OCI-LY3 (cell line): ENCODE results near the gene CTSL.

Source experiments
- H2AFZ ChIP-seq: fragments of 200-600, 300-600 bp; shearing (Covaris generic); 2 replicates; pipeline ENCODE4 v1.6.0; 2014; ENCODE audit warnings: antibody characterized with exemption, low read depth, low read length
- H3K27ac ChIP-seq: fragments of 200-600, 300-600 bp; sonication (generic); 2 replicates; pipeline ENCODE4 v1.5.1; 2014; ENCODE audit warnings: mild to moderate bottlenecking, low read length, moderate library complexity, mixed read lengths
- H3K27me3 ChIP-seq: fragments of 200-600, 300-600 bp; sonication (generic); 2 replicates; pipeline ENCODE4 v1.6.1; 2014; ENCODE audit warnings: low read depth, low read length, mixed read lengths
- H3K36me3 ChIP-seq: fragments of 200-600, 300-600 bp; sonication (generic); replicated peaks from 2 replicates; pipeline ENCODE3; 2014; ENCODE audit warnings: low read depth, low read length, mixed read lengths
- H3K4me1 ChIP-seq: fragments of 300-600, 200-600 bp; sonication (generic); 2 replicates; pipeline ENCODE4 v1.6.1; 2014; ENCODE audit warnings: low read length, mixed read lengths
- H3K4me2 ChIP-seq: fragments of 200-600, 300-600 bp; sonication (generic); 2 replicates; pipeline ENCODE4 v1.6.1; 2014; ENCODE audit warnings: low read length, mixed read lengths
- H3K4me3 ChIP-seq: fragments of 300-600, 200-600 bp; sonication (generic); 2 replicates; pipeline ENCODE4 v1.5.1; 2014; ENCODE audit warnings: antibody characterized with exemption, mild to moderate bottlenecking, low read length, moderate library complexity
- H3K79me2 ChIP-seq: fragments of 300-600, 200-600 bp; shearing (Covaris generic); 2 replicates; pipeline ENCODE4 v1.6.1; 2014; ENCODE audit warnings: mild to moderate bottlenecking, low read length, mixed read lengths
- H3K9ac ChIP-seq: fragments of 300-600, 200-600 bp; shearing (Covaris generic); 2 replicates; pipeline ENCODE4 v1.6.0; 2014; ENCODE audit warnings: mild to moderate bottlenecking, low read length, moderate library complexity
- H3K9me3 ChIP-seq: fragments of 200-600, 300-600 bp; shearing (Covaris generic); 2 replicates; pipeline ENCODE4 v1.6.1; 2014; ENCODE audit warnings: low read length, mixed read lengths; ENCODE audit not compliant: insufficient read depth
- H4K20me1 ChIP-seq: fragments of 200-600, 300-600 bp; sonication (generic); 2 replicates; pipeline ENCODE4 v1.6.1; 2016; ENCODE audit warnings: low read length, mixed read lengths; ENCODE audit not compliant: insufficient read depth
- EZH2phosphoT487 ChIP-seq: fragments of 200-600 bp; shearing (Covaris generic); IDR thresholded peaks from 2 replicates; pipeline ENCODE4 v1.6.1; 2018; ENCODE audit warnings: antibody characterized with exemption, mixed run types, low read depth
- TF ChIP-seq, protein P1 (sequence below): fragments of 200-600, 300-600 bp; sonication (generic); IDR thresholded peaks from 2 replicates; pipeline ENCODE4 v1.5.1; 2014; ENCODE audit warnings: antibody characterized with exemption, low read length, low read depth

Gene CTSL

GRCh38 chr9:87701931-87702421, 23.9 kb upstream of the CTSL start:
- no peaks in the 10 kb centered on the region for H3K36me3 ChIP-seq
- no peaks in the 10 kb centered on the region for H4K20me1 ChIP-seq
- H3K79me2 ChIP-seq, result no peaks in the 10 kb centered on the region
- no peak for TF ChIP-seq EZH2phosphoT487
- TF ChIP-seq, protein P1, sequence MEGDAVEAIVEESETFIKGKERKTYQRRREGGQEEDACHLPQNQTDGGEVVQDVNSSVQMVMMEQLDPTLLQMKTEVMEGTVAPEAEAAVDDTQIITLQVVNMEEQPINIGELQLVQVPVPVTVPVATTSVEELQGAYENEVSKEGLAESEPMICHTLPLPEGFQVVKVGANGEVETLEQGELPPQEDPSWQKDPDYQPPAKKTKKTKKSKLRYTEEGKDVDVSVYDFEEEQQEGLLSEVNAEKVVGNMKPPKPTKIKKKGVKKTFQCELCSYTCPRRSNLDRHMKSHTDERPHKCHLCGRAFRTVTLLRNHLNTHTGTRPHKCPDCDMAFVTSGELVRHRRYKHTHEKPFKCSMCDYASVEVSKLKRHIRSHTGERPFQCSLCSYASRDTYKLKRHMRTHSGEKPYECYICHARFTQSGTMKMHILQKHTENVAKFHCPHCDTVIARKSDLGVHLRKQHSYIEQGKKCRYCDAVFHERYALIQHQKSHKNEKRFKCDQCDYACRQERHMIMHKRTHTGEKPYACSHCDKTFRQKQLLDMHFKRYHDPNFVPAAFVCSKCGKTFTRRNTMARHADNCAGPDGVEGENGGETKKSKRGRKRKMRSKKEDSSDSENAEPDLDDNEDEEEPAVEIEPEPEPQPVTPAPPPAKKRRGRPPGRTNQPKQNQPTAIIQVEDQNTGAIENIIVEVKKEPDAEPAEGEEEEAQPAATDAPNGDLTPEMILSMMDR, result no peak
- H3K9me3 ChIP-seq, result no peaks in the 10 kb centered on the region
- no peak overlapping the region for H2AFZ ChIP-seq
- no peak overlapping the region for H3K9ac ChIP-seq
- no peak overlapping the region for H3K4me3 ChIP-seq
- H3K4me2 ChIP-seq, result no peak overlapping the region
- no peaks in the 10 kb centered on the region for H3K4me1 ChIP-seq
- H3K27ac ChIP-seq, result no peak overlapping the region
- H3K27me3 ChIP-seq, result no peaks in the 10 kb centered on the region

DNA sequence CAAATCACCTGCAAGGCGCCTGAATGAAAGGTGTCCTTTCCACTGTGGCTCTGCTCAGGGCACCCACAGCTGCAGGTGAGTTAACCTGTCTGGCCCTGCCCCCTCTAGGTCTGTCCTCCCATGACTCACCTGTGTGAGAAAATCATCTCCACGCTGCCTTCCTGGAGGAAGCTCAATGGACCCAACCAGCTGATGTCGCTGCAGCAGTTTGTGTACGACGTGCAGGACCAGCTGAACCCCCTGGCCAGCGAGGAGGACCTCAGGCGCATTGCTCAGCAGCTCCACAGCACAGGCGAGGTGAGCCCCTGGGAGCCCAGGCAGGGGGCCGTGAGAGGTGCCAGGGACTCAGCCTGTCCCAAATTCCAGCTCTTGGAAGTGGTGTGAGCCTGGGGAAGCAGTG, 23.0 kb upstream of the CTSL start:
- Histone ChIP-seq H3K36me3 (no peaks in the 10 kb centered on the region), H3K9ac (no peak overlapping the region), H3K27ac (no peak overlapping the region)

DNA sequence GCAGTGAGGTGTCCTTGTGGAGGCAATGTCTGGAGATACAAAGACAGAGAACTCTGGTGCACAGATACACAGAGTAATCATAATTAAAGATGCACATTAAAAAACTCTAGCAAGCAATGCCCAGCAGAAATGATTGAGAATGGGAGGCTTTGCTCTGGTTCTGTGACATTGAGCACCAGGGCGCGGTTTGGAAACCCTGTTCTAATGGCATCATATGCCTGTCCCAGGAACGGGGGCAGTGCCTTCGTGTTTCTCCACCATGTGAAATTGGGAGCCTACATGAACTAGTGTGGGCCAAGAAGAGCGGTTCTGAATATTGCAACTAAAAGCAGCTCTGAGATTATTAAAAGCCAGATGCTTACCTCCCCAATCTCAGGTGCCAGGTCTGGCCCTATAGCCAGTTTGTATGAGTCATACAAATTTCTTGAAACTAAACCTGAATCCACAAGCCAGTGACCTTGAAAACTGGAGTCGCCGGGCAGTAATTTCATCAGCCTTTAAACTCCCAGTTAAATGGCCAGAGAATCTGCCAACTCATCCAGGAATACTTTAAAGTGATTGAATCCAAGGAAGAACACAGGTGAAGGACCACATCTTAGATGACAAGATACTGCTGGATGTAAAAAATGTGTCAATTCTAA, 22.2 kb upstream of the CTSL start:
- H3K27me3 ChIP-seq, result no peaks in the 10 kb centered on the region
- H3K79me2 ChIP-seq, result no peaks in the 10 kb centered on the region
- no peaks in the 10 kb centered on the region for H3K4me1 ChIP-seq
- H3K9me3 ChIP-seq, result no peaks in the 10 kb centered on the region
- TF ChIP-seq EZH2phosphoT487, result no peak
- TF ChIP-seq, protein P1, result no peak
- H2AFZ ChIP-seq, result no peak overlapping the region
- H3K27ac ChIP-seq, result no peak overlapping the region
- H3K36me3 ChIP-seq, result no peaks in the 10 kb centered on the region
- no peak overlapping the region for H3K4me2 ChIP-seq
- H4K20me1 ChIP-seq, result no peaks in the 10 kb centered on the region
- H3K9ac ChIP-seq, result no peak overlapping the region
- H3K4me3 ChIP-seq, result no peak overlapping the region

More for the DNA sequence above, 23.0 kb upstream of the CTSL start:
- H3K27me3 ChIP-seq, result no peaks in the 10 kb centered on the region
- no peaks in the 10 kb centered on the region for H3K4me1 ChIP-seq
- H3K79me2 ChIP-seq, result no peaks in the 10 kb centered on the region
- H3K9me3 ChIP-seq, result no peaks in the 10 kb centered on the region
- no peaks in the 10 kb centered on the region for H4K20me1 ChIP-seq
- H3K4me3 ChIP-seq, result no peak overlapping the region
- no peak for TF ChIP-seq EZH2phosphoT487
- TF ChIP-seq, protein P1, result no peak
- no peak overlapping the region for H3K4me2 ChIP-seq
- no peak overlapping the region for H2AFZ ChIP-seq

- Histone ChIP-seq H3K27me3 (no peaks in the 10 kb centered on the region), H4K20me1 (no peaks in the 10 kb centered on the region), H3K4me2 (no peak overlapping the region), H3K9me3 (no peaks in the 10 kb centered on the region), H3K36me3 (no peaks in the 10 kb centered on the region), H2AFZ (no peak overlapping the region), H3K4me1 (no peaks in the 10 kb centered on the region), H3K27ac (no peak overlapping the region), H3K9ac (no peak overlapping the region), H3K79me2 (no peaks in the 10 kb centered on the region), H3K4me3 (no peak overlapping the region)
- TF ChIP-seq, protein P1, result no peak
- no peak for TF ChIP-seq EZH2phosphoT487
Measured at GRCh38 chr9:87704342-87704741, 21.6 kb upstream of the CTSL start.
